GM21447 (cell line): Measurements from ENCODE around the gene OR52K1.
"Not testable (repeated sequence)": the region's sequence is repeated elsewhere in the genome, so short reads cannot be mapped to it uniquely, and the experiment has no call there.

ENCODE experiments used
- ATAC-seq: cut with Tn5 transposase; IDR thresholded peaks from one replicate; pipeline ENCODE4 v1.9.1; 2021; ENCODE audit not compliant: unreplicated experiment

OR52K1 gene

DNA sequence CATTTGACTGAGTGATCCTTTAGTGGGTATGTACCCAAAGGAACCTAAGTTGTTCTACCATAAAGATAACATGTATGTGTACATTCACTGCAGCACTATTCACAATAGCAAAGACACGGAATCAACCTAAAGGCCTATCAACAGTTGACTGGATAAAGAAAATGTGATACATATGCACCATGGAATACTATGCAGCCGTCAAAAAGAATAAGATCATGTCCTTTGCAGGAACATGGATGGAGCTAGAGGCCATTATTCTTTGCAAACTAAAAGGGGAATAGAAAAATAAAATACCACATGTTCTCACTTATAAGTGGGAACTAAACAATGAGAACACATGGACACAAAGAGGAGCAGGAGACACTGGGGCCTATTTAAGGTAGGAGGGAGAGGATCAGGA, 9.0 kb downstream of the OR52K1 start:
- not testable (repeated sequence) for ATAC-seq

DNA sequence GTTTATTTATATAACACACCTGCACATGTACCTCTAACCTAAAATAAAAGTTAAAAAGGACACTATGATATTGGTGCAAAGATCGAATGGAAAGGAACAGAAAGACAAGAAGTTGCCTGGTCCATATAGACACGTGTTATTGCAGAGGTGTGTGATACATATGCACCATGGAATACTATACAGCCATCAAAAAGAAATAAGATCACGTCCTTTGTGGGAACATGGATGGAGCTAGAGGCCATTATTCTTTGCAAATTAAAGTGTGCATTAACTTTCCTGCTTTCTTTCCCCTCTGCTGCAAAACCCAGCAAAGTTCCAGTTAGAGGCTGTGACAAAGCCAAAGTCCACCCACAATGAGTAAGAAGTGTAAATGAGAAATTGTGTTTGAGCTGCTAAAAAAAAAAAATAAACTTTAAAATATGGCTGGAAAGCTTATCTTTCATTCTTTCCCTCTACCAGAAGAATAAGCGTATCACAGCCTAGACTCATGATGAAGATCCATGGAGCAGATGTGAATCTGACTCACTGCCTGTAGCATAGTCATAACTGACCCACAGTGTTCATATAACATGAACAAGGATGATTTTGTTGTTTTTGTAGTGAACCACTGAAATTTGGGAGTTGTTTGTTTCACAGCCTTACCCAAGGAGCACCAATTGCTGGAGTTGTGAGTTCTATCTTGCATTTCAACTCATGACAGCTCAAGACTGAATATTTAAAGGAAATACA, 9.6 kb downstream of the OR52K1 start:
- no peak for ATAC-seq

DNA sequence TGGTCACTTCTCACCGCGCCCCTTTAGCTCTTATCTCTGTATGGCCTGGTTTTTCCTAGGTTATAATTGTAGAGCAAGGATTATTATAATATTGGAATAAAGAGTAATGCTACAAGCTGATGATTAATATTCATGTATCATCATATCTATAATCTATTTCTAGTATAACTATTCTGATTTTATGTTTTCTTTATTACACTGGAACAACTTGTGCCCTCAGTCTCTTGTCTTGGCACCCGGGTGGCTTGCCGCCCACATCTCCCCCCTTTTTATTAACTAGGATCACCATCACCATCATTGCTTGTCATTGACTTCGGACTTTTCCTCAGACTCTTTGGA, 11.0 kb downstream of the OR52K1 start:
- no peak for ATAC-seq

DNA sequence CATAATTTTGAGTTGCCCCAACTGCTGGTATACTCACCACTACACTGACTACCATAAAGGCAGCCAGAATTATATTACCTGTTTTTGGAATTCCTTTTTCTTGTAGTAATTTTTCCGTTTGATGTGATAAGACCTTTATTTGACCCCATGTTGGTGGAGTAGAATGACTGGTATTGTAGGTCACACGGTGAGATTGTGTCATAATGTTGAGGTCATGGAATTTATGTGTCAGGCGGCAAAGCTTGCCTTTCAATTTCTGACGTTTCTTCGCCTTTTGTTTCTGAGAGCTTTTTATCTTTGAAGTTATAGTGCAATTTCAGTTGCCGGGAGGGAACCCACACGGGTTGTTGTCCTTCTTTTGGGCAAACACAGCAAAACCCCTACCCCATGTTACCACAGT, 13.0 kb downstream of the OR52K1 start:
- ATAC-seq, result no peak

DNA sequence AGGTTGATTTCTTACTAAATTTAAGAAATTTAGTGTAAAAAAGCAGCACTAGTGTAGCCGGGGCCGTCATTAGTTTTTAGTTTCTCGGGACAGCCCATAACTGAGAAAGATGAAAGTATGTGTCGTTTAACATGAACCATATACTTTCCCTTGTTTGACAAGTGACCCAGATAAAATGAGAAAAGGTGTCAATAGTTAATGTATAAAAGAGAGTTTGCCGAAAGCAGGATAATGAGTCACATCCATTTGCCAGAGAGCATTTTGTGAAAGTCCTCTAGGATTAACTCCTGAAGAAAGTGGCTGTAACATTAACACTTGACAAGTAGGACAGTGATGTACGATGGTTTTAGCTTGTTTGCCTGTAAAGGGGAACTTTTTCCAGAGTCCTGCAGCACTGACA, 13.5 kb downstream of the OR52K1 start:
- ATAC-seq, result no peak

DNA sequence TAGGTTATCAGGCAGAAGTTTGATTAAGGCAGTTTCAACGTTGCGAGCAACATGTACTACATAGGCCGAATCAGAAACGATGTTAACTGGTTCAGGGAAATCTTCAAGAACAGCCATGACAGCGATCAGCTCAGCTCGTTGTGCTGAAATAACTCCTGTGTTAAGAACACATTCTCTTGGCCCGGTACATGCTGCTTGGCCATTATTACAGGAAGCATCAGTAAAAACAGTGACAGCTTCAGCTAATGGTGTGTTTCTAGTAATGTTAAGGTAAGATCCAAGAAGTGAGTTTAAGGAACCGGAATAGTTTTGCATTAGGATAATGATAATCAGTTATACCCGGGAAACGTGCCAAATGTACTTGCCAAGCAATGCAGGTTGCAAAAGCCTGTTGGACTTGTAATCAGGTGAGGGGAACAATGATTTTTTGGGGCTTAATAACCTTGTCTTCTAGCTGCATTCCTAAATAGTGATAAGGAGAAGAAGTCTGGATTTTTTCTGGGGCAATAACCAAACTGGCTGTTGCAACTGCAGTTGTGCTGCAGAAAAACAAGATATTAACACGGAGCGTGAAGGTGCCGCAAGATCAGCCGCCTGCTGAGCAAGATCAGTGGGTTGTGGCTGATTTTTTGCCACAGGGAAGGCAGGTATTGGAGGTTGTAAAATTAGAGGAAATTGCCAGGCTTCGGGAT, 14.3 kb downstream of the OR52K1 start:
- no peak for ATAC-seq

DNA sequence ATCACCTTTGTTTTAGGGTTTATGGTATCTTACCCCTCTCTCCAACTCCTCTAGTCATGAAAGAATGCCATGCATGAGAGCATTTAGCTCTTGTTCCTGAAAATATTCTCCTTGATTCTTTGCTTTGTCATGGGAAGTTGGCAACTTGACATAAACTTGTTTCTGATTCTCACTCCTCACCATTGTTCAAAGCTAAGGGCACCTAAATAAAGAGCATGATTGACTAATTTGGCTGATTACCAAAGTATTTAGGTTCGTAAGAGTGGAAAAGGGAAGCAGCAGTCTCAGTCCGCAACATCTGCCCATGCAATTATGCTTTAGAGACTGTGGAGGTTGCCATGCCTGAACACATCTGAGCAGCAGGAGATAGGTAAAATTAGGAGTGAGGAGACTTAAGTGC, 26.4 kb downstream of the OR52K1 start:
- ATAC-seq, result no peak

DNA sequence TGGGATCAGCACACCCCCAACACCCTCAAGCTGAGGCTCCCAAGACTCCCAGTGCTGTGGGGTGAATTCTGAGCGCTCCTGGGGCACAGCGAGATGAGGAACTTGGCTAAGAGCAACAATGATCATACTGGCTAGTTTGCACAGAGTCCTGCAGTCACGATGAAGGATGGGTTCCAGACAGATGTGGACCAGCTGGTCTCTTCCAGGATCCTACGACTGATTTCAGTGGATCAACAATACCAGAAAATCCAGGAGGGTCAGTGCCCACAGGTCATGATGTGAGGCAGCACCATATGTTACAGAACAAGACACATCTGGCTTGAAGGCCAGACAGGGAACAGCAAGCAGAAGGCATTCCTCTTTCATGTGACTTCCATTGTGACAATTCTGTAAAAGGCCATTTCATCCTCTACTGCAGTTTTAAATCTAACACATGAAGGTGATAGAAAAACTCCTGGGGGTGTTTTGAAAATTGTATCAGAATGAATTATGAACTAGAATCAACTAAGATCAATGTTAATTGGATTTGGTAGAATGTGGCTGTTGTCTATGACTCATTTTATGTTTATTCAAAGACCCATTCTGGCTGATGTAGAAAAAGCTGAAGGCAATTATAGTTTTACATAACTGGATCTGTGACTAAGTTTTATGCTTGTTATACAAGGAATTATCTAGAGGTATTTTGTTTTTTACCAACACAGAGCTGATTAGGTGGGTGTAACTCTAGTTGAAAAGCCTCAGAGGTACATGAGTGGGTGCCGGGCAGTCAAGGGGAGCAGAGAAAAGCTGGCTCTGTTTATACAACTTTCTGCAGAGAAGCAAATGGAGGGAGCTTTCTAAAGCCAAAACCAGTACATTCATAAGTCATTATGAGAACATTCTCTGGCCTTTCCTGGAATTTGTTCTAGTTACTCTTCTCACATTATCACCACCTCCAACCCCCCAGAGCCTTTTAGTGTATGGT, 29.1 kb downstream of the OR52K1 start:
- ATAC-seq, result no peak

DNA sequence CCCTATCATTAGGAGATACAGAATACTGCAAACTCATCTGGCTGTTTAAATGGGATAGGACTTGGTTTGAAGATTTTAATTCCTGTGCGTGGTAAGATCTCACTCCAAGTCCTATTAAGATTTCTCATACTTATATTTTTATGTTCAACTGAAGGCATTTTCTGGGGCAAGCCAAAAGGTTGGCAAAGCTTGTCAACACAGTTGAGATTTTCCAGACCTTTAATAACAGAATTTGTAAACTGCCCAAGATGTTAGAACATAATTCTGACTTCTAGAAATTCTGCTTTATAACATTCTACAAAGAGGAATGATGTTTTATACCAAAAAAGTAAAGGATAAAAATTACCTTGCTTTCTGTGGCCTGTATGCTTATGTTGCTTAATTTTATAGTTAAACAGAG, 31.8 kb downstream of the OR52K1 start:
- no peak for ATAC-seq

DNA sequence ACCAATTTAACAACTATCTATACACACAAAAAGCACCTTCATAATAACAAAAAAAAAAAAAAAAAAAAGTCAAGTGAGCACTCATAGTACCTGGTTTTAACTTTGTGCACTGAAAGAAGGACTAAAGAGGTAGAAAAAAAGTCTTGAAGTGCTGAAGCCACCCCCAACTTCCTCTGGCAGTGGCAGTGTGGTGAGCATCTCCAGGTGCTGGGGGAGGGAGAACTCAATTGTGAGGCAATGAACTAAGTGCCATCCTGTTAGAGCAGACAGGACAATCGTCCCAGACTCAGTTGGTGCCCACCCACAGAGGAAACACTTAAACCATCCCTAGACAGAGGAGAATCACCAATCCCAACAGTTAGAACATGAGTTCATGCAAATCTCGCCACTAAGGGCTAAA, 39.9 kb downstream of the OR52K1 start:
- no peak for ATAC-seq

DNA sequence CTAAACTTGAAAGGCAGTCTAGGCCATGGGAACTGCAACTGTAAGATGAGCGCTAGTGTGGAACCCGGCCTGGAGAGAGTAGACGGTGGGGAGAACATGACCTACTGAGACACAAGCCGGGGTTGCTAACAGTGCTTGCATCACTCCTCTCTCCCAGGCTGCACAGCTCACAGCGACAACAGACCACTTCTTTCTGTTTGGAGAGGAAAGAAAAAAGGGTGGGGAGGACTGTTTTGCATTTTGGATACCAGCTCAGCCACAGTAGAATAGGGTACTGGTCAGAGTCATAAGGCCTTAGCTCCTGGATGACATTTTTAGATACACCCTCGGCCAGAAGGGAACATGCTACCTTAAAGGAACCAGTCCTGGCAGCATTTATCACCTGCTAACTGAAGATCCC, 40.3 kb downstream of the OR52K1 start:
- ATAC-seq, result no peak

DNA sequence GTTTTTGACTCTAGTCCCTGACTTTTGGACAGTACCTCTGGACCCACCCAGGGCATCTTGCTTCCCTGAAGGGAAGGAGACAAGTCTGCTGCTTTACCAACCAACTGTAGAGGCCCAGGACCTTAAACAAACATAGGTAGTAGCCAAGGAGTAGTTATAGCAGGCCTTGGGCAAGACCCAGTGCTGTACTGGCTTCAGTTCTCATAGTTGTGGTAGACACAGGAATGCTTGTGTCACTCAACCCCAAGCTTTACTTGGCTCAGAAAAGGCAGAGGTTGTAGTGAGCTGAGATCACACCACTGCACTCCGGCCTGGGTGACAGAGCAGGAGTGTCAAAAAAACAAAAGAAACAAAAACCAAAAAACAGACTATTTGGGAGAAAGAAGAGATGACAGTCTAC, 41.2 kb downstream of the OR52K1 start:
- ATAC-seq, result no peak

DNA sequence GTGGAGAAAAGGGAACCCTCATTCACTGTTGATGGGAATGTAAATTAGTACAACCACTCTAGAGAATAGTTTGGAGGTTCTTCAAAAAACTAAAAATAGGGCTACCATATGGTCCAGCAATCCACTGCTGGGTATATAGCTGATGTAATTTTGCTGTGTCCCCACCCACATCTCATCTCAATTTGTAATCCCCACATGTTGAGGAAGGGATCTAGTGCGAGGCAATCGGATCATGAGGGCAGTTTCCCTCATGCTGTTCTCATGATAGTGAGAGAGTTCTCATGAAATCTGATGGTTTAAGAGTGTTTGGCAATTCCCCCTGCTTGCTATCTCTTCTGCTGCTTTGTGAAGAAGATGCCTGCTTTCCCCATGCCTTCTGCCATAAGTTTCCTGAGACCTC, 45.5 kb downstream of the OR52K1 start:
- no peak for ATAC-seq

DNA sequence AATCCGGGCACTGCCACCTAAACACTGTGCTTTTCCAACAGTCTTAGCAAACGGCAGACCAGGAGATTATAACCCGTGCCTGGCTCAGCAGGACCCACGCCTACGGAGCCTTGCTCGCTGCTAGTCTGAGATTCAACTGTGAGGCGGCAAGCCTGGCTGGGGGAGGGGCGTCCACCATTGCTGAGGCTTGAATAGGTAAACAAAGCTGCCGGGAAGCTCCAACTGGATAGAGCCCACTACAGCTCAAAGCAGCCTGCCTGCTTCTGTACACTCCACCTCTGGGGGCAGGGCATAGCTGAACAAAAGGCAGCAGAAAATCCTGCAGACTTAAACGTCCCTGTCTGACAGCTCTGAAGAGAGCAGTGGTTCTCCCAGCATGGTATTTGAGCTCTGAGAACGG, 49.2 kb downstream of the OR52K1 start:
- not testable (repeated sequence) for ATAC-seq

DNA sequence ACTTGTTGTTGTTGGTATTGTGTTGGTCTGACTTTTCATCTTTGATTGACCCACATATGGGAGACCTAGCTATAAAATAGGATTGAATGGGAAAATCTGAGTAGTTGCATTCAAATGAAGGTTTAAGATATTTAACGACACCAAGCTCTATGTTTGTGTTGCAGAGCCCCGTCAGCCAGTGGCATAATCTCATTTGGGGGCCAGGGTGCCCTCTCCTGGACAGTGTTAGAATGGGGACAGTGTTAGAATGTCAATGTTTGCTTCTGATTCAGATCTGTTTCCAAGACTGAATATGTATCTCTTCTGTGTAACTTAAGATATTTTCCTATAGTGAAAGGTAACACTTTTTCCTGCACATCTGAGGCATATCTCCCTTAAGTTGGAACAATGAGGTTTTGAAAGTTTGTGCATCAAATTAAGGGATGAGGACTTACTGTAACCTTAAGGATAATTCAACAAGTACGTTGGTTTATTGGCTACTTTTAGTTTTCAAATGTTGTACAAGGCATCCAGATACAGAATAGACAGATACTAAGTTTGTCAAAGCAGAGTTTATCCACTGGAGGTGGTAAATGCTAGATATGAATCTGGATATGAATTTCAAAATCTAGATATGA, 57.3 kb downstream of the OR52K1 start:
- peak; percentile 55 for ATAC-seq

DNA sequence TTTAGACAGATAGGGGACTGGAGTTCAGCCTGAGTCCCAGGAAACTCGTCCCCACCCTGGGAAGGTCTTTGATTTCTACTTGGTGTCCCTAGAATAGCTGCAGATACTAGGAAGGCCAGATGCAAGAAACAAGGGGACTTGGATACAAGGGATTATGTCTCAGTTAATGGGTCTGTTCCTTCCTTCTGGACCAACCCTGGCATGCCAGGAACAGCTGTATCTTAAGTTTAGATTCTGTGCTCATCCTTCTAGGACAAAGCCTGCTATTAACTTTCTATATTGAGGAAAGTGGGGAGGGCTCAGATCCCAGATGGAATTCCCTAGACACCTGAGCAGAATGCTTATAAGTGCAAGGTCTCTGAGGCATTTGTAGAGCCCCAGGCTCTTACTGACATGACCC, 58.6 kb downstream of the OR52K1 start:
- no peak for ATAC-seq
